Activated naive CD8-positive, alpha-beta T cell treated with anti-CD3 and anti-CD28 coated beads, Interleukin-2, amount 50 U/mL, for 24 hours (primary cell): ENCODE measurements around the gene HOXB5.

Source experiments
- ATAC-seq: fragments of 150-1000 bp; cut with Tn5 transposase; one replicate; pipeline ENCODE4 v1.10.0; 2021
- DNase-seq: peaks from one replicate; pipeline ENCODE4 v3.0.0; 2021
- H3K27ac Mint-ChIP-seq: one replicate; pipeline ENCODE4 v1.8.0; 2021; ENCODE audit warnings: mild to moderate bottlenecking, mixed read lengths
- H3K27me3 Mint-ChIP-seq: one replicate; pipeline ENCODE4 v1.8.0; 2021; ENCODE audit warnings: mixed read lengths
- H3K36me3 Mint-ChIP-seq: one replicate; pipeline ENCODE4 v1.8.0; 2021; ENCODE audit warnings: low read depth, mixed read lengths
- H3K4me1 Mint-ChIP-seq: one replicate; pipeline ENCODE4 v1.8.0; 2021; ENCODE audit warnings: mixed read lengths
- H3K4me3 Mint-ChIP-seq: one replicate; pipeline ENCODE4 v1.8.0; 2021; ENCODE audit warnings: mild to moderate bottlenecking, moderate library complexity, mixed read lengths
- H3K9me3 Mint-ChIP-seq: one replicate; pipeline ENCODE4 v1.8.0; 2021; ENCODE audit warnings: mixed read lengths

HOXB5 gene

DNA sequence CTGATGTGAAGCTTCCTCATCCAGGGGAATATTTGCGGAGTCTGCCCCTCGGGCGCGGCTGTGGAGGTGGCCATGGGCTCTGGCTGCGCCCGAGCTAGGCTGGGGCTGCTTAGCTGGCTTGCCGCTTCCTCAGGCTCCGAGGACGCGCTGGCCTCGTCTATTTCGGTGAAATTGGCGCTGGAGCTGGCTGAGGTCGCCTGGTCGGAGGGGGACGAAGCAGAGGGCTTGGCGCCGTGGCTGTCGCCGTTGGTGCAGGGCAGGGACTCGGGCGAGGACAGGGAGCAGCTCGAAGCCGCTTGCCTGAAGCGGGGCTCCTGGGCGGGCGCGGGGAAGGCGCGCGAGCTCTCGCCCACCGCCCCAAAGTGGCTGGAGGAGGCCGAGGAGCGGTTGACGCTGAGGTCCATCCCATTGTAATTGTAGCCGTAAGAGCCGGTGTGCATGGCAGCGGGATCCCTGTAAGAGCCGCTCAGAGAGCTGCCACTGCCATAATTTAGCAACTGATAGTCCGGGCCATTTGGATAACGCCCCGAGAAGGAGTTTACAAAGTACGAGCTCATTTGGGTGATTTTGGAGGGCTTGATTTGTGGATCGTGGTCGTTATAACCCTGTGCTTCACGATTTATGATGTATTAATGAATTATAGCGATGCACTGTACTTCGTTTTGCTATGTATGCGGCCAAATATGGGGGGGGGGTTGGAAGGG lies at the start of gene HOXB5:
HOXB5 (minus strand) TSS at position 654 of the 704 bp plus-strand sequence; CDS start at position 557, 97 bp downstream.
- Mint-ChIP-seq H3K36me3 (no peaks in the 10 kb centered on the region), H3K27ac (no peak within 1 kb of the TSS), H3K4me3 (peak within 1 kb of the TSS; percentile 75), H3K9me3 (no peaks in the 10 kb centered on the region), H3K4me1 (peaks cover 44% of the 10 kb centered on the region), H3K27me3 (peaks cover 84% of the 10 kb centered on the region)
- DNase-seq (no peak), ATAC-seq (no peak)

DNA sequence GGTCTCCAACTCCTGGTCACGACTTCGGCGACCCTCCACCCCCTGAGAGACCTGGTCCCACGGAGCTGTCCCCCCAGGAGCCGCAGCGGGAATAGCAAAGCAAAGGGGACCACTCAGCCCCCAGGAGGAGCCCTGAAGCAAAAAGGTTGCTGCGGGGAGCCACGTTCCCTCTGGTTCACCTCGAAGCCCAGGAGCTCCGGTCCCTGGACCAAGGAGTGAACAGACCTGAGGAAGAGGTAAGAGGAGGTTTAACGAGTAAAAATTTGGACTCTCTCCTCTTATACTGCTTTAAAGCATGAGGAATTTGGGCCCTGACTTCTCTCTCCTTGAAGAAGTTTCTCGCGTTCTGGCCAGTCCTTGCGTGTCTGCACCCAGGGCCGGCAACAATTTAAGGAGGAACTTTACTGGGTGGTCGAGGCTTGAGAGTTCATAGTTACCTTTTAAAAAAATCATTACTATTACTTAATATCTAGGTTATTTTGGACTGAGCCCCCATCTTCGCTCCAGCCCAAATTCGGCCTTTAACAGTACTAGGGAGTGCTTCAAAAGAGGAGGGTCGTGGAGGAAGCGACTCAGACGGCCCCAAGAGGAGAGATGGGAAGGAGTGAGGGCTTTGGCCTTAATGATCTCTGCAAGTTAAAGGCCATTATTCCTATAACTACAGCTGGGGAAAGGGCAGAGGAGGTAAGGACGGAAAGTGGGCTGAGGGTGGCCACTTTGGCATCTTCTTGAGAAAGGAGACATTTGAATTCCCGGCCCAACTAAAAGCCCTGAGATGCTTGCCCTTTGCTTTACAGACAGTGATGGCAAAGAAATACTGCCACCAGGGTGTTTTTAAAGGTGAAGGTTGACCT lies 49.5 kb upstream of the HOXB5 start:
- no peaks in the 10 kb centered on the region for H3K9me3 Mint-ChIP-seq
- H3K4me1 Mint-ChIP-seq: peaks cover 16% of the 10 kb centered on the region
- no peaks in the 10 kb centered on the region for H3K36me3 Mint-ChIP-seq
- no peak overlapping the region for H3K27ac Mint-ChIP-seq
- no peak overlapping the region for H3K4me3 Mint-ChIP-seq
- H3K27me3 Mint-ChIP-seq: peaks cover 84% of the 10 kb centered on the region
- ATAC-seq (no peak), DNase-seq (no peak)

DNA sequence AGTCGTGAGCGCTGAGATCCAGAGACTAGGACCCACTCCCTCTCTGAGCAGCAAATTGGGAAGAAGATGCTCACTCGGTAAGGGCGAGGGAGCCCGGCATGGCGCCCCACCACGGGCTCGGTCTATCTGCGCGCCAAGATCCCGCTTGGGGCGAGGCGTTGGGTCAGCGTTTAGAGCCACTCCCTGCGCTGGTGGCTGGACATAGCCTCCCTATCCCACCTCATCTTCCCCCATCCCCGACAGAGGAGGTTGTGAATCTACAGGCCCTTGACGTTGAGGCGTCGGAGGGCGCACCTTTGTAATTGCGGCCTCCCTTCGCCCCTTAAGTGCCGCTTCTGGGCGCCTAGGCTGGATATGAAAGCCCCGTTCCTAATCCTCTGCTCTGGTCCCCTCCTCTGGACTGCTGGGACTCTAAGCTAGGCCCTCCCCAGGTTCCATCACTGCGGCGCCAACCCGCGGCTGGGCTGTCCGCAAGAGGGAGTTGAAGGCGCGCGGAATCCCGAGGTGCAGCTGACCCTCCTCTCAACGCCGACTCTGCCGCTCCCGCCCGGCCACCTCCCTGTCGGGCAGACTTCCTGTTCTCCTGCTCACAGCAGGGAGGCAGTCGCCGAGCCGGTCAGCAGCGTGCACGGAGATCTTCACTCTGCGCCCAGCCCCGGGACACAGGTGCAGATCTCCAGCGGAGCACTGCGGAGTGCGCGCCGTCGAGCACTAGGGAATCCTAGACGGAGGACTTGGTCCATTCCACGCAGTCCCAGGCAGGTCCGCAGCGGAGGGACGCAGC lies 48.7 kb upstream of the HOXB5 start:
- ATAC-seq (no peak), DNase-seq (no peak)
- Mint-ChIP-seq H3K9me3 (no peaks in the 10 kb centered on the region), H3K4me3 (no peak overlapping the region), H3K36me3 (no peaks in the 10 kb centered on the region), H3K27me3 (peaks cover 84% of the 10 kb centered on the region), H3K27ac (no peak overlapping the region), H3K4me1 (peaks cover 14% of the 10 kb centered on the region)

DNA sequence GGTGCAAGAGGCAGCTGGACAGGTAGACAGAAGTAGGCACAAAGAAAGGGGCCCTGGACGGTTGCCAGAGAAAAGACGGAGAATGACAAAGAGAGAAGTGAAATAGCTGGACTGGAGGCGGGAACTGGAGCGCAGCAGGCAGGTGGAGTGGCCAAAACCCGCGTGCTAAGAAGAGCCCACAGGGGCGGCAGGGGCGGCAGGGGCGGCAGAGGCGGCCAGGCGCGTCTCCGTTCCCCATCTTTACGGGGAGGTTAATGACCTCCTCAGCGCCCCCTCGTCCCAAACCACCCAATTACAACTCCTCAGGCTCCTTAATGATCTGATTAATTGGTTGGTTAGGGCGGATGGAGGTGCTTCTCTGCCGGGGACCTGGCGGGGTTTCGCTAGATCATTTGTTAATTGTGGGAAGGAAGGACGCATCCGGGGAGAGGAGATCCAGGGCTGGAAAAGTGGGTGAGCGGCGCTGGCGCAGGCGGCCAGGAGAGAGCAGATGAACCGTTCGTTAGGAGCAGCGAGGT lies 48.0 kb upstream of the HOXB5 start:
- no peak overlapping the region for H3K4me3 Mint-ChIP-seq
- H3K27ac Mint-ChIP-seq: no peak overlapping the region
- DNase-seq (no peak), ATAC-seq (no peak)
- no peaks in the 10 kb centered on the region for H3K9me3 Mint-ChIP-seq
- H3K4me1 Mint-ChIP-seq: peaks cover 13% of the 10 kb centered on the region
- peaks cover 86% of the 10 kb centered on the region for H3K27me3 Mint-ChIP-seq
- H3K36me3 Mint-ChIP-seq: no peaks in the 10 kb centered on the region

DNA sequence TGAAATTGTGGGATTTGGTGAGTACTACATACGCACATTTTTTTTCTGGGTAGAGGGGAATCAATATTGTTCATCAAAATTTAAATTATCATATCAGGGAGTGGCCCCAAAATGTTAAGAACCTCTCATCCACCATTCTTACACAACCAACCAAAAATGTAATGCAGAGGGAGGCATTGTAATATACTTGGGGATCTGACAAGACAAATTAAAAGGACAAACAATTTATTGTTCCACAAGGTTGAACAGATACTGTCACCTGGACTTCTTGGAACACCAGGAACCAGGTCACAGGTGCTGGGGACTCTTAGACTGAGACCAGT lies 47.2 kb upstream of the HOXB5 start:
- Mint-ChIP-seq H3K4me3 (no peak overlapping the region), H3K4me1 (peaks cover 17% of the 10 kb centered on the region)

DNA sequence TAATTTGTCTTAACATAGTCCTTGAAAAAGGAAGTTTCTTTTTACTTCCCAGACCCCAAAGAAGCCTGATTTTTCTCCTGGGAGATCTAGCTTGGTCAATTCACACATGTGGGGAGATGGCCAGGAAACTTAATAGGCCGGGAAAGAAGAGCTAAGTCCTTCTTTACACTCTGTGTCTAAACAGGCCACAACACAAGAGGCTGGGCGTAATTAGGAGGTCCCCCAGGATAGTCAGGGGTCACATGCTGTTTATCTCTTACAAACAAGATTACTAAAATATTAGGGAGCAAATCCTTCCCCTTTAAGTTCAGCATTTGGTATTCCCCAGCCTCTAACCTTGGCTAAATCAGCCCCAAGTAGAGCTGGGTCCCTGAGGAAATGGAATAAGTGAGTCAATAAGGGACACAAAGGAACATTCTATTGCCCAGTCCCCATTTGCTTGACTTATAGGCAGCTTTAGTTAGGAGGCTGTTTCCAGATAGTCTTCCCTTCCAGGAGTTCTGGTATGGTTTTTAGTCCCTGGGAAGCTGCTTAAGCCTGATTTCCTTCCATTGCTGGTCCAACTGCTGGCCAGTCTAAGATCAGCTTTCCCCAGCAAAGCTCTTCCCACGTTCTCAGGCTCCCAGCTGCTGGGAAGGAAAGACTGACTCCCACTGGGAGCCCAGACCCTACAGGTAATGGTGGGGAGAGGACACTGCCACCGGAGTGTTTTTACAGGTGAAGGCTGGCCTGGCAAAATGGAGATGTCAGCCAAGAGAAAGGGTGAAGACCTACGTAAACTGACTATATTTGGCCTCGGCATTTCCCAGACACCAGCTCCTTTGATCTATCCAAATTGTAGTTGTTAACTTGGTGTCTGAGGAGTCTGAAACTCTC lies 46.6 kb upstream of the HOXB5 start:
- peaks cover 90% of the 10 kb centered on the region for H3K27me3 Mint-ChIP-seq
- no peak for DNase-seq
- no peak overlapping the region for H3K4me3 Mint-ChIP-seq
- H3K36me3 Mint-ChIP-seq: no peaks in the 10 kb centered on the region
- peaks cover 15% of the 10 kb centered on the region for H3K4me1 Mint-ChIP-seq
- H3K27ac Mint-ChIP-seq: no peak overlapping the region
- H3K9me3 Mint-ChIP-seq: no peaks in the 10 kb centered on the region
- ATAC-seq: no peak

More for the DNA sequence above, 47.2 kb upstream of the HOXB5 start:
- no peak overlapping the region for H3K27ac Mint-ChIP-seq
- H3K36me3 Mint-ChIP-seq: no peaks in the 10 kb centered on the region
- peaks cover 90% of the 10 kb centered on the region for H3K27me3 Mint-ChIP-seq
- ATAC-seq (no peak), DNase-seq (no peak)
- H3K9me3 Mint-ChIP-seq: no peaks in the 10 kb centered on the region

DNA sequence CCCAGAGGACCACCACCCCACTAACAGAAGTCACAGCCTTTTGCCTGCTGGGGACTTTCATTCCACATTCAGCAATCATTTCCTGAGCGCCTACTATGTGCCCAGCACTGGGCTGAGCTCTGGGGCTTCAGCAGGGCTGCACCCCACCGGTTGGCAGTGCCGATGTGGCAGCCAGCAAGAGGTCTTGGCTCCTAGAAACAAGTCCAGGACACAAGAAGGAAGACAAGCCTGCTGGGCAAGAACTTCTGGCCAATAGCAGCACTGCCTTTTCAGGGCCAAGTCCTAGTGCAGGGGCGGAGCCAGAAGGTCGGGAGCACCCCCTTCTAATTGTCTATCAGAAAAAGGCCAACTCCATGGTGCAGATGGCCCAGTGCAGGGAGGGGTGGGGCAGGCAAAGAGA lies 45.6 kb upstream of the HOXB5 start:
- DNase-seq: no peak
- Mint-ChIP-seq H3K36me3 (no peaks in the 10 kb centered on the region), H3K27ac (no peak overlapping the region), H3K27me3 (peaks cover 90% of the 10 kb centered on the region), H3K9me3 (no peaks in the 10 kb centered on the region), H3K4me1 (peaks cover 15% of the 10 kb centered on the region), H3K4me3 (no peak overlapping the region)
- ATAC-seq: no peak

DNA sequence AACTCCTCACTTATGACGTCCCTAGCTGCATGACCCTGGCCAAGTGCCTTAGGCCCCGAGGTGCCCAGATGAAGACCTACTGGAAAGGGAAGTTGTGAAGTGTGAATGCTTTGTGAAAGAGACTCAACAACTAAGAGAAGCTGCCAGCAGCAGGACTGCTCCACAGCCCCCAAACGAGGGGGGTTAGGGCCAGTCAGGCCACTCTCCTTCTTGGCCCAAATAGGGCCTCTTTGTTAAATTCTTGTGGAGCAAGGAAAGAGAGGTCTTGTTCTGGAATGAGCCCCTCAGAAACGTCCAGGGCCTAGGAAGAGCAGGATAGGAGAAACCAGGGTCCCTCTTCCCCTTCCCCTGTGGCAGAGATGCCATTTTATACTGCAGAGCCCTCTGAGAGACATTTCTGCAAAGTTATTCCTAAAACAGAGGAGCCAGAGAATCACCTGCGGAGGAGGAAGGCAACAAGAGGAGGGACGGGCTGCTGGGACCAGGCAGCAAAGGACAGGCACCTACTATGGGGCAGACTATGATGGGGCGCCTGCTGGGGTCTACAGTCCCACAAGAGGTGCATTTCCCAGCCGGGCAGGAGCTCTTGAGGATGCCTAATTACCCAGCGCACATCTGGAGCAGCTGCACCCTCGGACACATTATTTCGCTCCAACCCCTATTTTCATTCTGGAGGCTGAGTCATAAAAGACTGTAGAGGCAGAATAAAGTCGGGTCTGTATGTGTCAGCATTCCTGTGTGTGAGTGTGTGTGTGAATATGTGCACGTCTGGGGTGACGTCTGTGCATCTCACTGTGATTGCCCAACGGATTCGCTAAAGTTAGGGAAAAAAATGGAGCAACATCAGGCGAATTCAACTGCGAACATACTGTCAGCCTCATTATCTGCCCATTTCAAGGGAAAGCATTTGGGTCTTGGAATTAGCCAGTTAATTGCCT lies 44.0 kb upstream of the HOXB5 start:
- no peaks in the 10 kb centered on the region for H3K36me3 Mint-ChIP-seq
- ATAC-seq (no peak), DNase-seq (no peak)
- peaks cover 19% of the 10 kb centered on the region for H3K4me1 Mint-ChIP-seq
- peaks cover 88% of the 10 kb centered on the region for H3K27me3 Mint-ChIP-seq
- no peak overlapping the region for H3K27ac Mint-ChIP-seq
- H3K9me3 Mint-ChIP-seq: no peaks in the 10 kb centered on the region
- no peak overlapping the region for H3K4me3 Mint-ChIP-seq

DNA sequence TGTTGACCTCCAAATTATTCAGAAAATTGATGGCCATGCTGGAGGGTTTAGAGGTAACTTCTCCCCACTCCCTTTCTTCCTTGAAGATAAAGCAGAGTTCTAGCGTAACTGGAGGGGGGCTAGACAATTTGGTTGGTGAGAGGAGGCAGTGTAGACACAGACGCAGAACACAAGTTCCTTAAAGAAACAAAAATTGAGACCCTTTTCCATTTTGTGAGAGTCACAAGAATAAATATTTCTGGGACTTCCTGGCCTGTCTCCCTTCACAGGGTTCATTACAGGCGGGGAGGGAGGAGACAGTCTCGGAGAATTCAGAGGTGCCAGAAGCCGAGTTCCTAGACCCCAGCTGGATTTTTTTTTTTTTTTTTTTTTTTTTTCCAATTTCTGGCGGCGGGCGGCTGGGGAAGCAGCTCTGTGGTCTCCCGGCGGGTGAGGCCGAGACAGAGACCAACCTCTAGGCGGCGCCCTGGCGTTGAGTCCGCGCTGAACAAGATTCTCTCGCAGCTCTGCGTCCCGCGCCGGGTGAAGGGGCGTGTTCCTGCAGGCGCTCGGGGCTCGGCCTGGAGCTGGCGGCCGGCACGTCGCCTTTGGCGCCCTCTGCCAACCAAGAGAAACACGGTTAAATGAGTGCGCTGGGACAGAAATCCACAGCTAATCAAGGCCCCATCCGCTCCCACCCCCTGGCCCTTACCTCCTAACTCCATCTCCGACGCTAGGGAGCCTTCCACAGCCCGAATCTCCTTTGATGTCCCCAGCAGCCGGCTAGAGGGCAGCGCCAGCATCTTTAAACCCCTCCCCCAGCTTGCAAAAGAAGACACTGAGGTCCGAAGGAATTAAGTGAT lies 42.8 kb upstream of the HOXB5 start:
- DNase-seq (peak; percentile 87), ATAC-seq (peak; percentile 84)
- H3K4me1 Mint-ChIP-seq: peaks cover 13% of the 10 kb centered on the region
- no peak overlapping the region for H3K4me3 Mint-ChIP-seq
- peaks cover 81% of the 10 kb centered on the region for H3K27me3 Mint-ChIP-seq
- H3K36me3 Mint-ChIP-seq: no peaks in the 10 kb centered on the region
- H3K9me3 Mint-ChIP-seq: no peaks in the 10 kb centered on the region
- no peak overlapping the region for H3K27ac Mint-ChIP-seq

DNA sequence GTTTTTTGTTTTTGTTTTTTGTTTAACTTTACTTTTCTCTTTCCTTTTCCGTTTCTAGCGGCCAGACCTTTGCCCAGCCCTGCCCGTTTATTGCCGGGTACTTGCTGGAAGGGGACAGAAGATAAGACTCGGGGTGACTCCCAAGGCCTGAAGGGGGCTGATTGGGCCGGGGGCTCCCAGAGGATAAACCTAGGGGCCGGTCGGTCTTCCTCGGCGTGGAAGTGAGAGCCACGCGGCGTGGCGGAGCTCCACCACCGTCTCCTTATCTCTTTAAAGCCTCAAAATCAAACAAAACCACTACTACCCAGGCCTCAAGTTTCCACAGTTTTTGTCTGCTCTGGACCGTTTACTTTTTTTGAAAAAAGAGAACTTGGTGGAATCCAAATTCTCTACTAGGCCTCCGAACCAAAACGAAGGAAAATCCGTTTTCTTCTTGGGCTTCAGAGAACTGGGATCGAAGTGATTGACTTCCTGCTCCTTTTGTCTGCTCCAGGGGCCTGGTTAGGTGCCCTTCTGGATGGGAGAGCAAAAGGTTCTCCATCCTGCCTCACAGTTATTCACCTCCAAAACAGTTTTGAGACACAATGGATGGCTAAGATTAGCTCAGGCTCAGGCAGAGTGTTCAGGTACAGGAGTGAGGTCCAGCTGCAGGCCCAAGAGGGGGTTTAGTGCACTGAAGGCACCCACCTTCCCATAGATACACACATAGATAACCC lies 41.1 kb upstream of the HOXB5 start:
- Mint-ChIP-seq H3K36me3 (no peaks in the 10 kb centered on the region), H3K27ac (no peak overlapping the region), H3K9me3 (no peaks in the 10 kb centered on the region), H3K4me1 (peaks cover 12% of the 10 kb centered on the region), H3K4me3 (peak overlapping the region; percentile 51), H3K27me3 (peaks cover 74% of the 10 kb centered on the region)
- no peak for DNase-seq
- ATAC-seq: no peak

DNA sequence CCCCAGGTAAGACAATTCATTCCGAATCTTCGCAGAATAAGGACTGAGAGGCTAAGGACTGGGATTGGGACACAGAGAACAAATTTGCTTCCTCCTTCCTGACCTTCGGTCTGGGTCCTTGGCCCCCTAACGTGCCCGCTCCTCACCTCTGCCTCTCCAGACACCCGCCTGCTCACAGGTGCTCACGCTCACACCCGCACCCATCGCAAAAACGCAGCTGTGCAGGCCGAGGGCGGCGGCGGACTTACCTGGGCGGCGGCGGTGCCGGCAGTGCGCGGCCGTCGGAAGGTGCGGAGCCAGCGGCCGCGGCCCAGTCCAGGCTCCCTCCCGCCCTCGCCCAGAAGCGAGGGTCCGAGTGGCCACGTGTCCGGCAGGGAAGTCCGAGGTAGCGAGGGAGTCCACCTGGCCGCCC lies 39.7 kb upstream of the HOXB5 start:
- Mint-ChIP-seq H3K27me3 (peaks cover 79% of the 10 kb centered on the region), H3K9me3 (no peaks in the 10 kb centered on the region), H3K4me1 (peaks cover 12% of the 10 kb centered on the region), H3K27ac (no peak overlapping the region), H3K36me3 (no peaks in the 10 kb centered on the region), H3K4me3 (no peak overlapping the region)
- DNase-seq (no peak), ATAC-seq (no peak)
